ENCODE results near the gene CCT8.

- no peak for TF ChIP-seq CTCF (IDR thresholded peaks at IDR 0.05; ENCODE audit: low read depth, low read length, missing input control)
- no peak for TF ChIP-seq YY1 (IDR thresholded peaks at IDR 0.05)
- no peak for TF ChIP-seq MAX (IDR thresholded peaks at IDR 0.05)
- TF ChIP-seq ZBTB33 (IDR thresholded peaks at IDR 0.05): no peak
- no peak for TF ChIP-seq FOXA1 (IDR thresholded peaks at IDR 0.05)
- no peak for TF ChIP-seq SP1 (IDR thresholded peaks at IDR 0.05)
- no peak for TF ChIP-seq GABPA (IDR thresholded peaks at IDR 0.05 in 1 of 2, conservative IDR thresholded peaks at IDR 0.05 in 1 of 2)
- no peak for TF ChIP-seq RAD21 (IDR thresholded peaks at IDR 0.05)
- TF ChIP-seq EGR1 (IDR thresholded peaks at IDR 0.05; ENCODE audit: low read depth in 2 of 2): no peak
- TF ChIP-seq ATF3 (IDR thresholded peaks at IDR 0.05): no peak
- TF ChIP-seq NR2F2 (IDR thresholded peaks at IDR 0.05): no peak
- TF ChIP-seq REST (IDR thresholded peaks at IDR 0.05): no peak
- TF ChIP-seq HNF4A (conservative IDR thresholded peaks at IDR 0.05): no peak
Measured at GRCh38 chr21:29033301-29033700, 40.1 kb downstream of the CCT8 start.

All from liver (tissue), 3 donors.